Measurements from ENCODE around the gene PTPRD. TPM values are rescaled to one million over a fixed set of nuclear protein-coding genes. Genes with fewer than 3 reads are reported as not detected.

The PTPRD gene
- total RNA-seq, 4 donors from 2014 or later: 85.8 to 169 (median 135) TPM

DNA sequence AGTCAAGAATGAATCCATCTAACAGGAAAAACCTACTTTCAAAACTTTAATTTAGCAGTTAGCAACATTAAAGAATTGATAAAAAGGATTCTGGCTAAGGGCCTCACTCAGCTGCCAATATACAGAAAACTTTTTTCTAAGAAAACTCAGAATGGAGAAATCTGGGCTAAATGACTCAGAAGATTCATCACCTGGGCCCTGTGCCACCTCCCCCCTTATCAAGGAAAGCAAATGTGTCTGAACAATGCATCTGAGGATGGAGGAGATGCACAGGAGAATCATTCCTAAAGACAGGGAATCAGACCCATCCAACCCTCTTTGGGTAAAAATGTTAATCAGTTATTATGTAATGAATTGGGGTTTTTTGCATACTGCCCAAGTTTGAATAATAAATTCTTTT is 2221.2 kb downstream of the PTPRD start:
- no peak for DNase-seq
- Histone ChIP-seq H3K4me1 (no peaks in the 10 kb centered on the region), H3K36me3 (no peaks in the 10 kb centered on the region), H3K4me3 (no peak overlapping the region), H3K27me3 (no peaks in the 10 kb centered on the region), H3K27ac (no peak overlapping the region), H3K9me3 (no peaks in the 10 kb centered on the region)
- TF ChIP-seq, protein P1, sequence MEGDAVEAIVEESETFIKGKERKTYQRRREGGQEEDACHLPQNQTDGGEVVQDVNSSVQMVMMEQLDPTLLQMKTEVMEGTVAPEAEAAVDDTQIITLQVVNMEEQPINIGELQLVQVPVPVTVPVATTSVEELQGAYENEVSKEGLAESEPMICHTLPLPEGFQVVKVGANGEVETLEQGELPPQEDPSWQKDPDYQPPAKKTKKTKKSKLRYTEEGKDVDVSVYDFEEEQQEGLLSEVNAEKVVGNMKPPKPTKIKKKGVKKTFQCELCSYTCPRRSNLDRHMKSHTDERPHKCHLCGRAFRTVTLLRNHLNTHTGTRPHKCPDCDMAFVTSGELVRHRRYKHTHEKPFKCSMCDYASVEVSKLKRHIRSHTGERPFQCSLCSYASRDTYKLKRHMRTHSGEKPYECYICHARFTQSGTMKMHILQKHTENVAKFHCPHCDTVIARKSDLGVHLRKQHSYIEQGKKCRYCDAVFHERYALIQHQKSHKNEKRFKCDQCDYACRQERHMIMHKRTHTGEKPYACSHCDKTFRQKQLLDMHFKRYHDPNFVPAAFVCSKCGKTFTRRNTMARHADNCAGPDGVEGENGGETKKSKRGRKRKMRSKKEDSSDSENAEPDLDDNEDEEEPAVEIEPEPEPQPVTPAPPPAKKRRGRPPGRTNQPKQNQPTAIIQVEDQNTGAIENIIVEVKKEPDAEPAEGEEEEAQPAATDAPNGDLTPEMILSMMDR (IDR thresholded peaks at IDR 0.05): no peak
- no peak for TF ChIP-seq POLR2A (IDR thresholded peaks at IDR 0.05)

DNA sequence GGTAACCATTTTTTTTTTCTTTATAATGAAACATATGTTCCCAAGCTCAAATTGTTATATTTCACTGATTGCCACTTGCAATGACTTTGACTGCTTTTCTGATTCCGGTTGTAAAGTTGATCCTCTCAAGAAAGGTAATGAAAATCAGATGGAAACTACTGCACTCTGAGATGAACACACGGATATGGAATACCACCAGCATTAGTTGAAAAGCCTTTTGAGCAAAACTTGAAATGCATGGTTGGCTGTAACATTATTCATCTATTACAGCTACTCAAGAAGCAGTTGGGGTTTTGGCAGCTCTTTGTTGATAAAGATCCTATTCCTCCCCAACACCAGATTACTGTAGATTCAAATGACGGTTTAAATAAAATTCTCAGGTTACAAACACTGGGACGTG is 2221.7 kb downstream of the PTPRD start:
- Histone ChIP-seq H3K4me1 (no peaks in the 10 kb centered on the region), H3K4me3 (no peak overlapping the region), H3K27me3 (no peaks in the 10 kb centered on the region), H3K36me3 (no peaks in the 10 kb centered on the region), H3K9me3 (no peaks in the 10 kb centered on the region), H3K27ac (no peak overlapping the region)
- TF ChIP-seq, protein P1 (IDR thresholded peaks at IDR 0.05): no peak
- no peak for TF ChIP-seq POLR2A (IDR thresholded peaks at IDR 0.05)
- DNase-seq: no peak

DNA sequence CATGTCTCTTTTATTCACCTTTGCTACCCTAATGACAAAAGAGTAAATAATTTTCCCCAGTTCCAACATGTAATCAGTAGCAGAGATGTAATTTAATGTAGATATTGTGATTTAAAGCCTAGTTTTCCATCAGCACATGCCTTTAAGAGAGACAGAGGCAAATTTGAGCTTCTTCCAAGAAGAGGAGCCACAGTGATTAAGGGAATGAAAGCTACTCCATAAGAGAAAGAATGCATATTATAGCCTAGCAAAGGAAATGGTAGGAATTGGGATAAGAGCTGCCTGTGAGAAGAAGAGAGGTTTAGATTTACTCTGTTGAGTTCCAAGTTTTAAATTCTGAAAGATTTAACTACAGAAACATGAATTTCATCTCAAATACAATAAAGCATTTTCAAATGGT is 2222.2 kb downstream of the PTPRD start:
- H3K9me3 ChIP-seq: no peaks in the 10 kb centered on the region
- H3K27me3 ChIP-seq: no peaks in the 10 kb centered on the region
- no peaks in the 10 kb centered on the region for H3K36me3 ChIP-seq
- TF ChIP-seq POLR2A (IDR thresholded peaks at IDR 0.05): no peak
- no peak overlapping the region for H3K27ac ChIP-seq
- no peaks in the 10 kb centered on the region for H3K4me1 ChIP-seq
- DNase-seq: no peak
- no peak overlapping the region for H3K4me3 ChIP-seq

DNA sequence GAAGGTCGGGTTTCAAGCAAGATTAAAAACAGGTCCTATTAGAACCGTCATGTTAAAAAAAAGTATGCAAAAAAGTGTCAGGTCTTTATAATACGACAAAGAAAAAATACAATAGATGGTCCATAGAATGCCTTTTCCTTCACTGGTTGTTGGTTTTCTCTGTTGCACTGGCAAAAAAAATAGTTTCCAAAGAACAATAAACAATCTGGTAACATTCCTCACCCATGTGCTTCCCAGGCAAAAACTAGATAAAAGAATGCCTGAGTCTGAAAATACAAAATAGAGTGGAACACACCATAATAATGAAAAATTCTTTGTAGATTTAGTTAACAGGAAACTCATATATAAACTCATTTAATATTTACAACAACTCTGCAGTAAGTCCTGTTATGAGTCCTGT is 2223.3 kb downstream of the PTPRD start:
- Histone ChIP-seq H3K4me1 (no peaks in the 10 kb centered on the region), H3K27ac (no peak overlapping the region), H3K27me3 (no peaks in the 10 kb centered on the region), H3K36me3 (no peaks in the 10 kb centered on the region), H3K4me3 (no peak overlapping the region), H3K9me3 (no peaks in the 10 kb centered on the region)
- DNase-seq: no peak
- TF ChIP-seq POLR2A (IDR thresholded peaks at IDR 0.05): no peak
- TF ChIP-seq, protein P1 (IDR thresholded peaks at IDR 0.05): no peak

DNA sequence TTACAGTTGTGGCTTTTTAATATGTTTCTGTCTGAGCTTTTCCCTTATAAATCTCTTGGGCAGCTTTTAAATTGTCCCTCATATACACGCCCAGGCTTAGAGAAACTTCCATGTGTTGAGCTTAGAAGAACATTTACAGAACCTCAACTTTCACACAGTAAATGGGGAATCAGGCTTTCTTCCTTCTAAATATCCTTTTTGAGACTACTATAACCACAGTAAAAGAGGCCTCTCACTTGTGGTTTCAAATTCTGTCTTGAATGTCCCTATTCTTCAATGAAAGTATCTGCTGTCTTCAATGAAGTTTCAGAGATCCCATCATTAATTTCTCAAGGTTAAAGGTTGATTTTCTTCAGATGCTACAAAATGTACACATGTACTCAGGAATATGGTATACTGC is 2224.7 kb downstream of the PTPRD start:
- no peak for DNase-seq
- Histone ChIP-seq H3K36me3 (no peaks in the 10 kb centered on the region), H3K9me3 (no peaks in the 10 kb centered on the region), H3K4me3 (no peak overlapping the region), H3K27me3 (no peaks in the 10 kb centered on the region), H3K27ac (no peak overlapping the region), H3K4me1 (no peaks in the 10 kb centered on the region)
- no peak for TF ChIP-seq POLR2A (IDR thresholded peaks at IDR 0.05)
- TF ChIP-seq, protein P1 (IDR thresholded peaks at IDR 0.05): no peak

DNA sequence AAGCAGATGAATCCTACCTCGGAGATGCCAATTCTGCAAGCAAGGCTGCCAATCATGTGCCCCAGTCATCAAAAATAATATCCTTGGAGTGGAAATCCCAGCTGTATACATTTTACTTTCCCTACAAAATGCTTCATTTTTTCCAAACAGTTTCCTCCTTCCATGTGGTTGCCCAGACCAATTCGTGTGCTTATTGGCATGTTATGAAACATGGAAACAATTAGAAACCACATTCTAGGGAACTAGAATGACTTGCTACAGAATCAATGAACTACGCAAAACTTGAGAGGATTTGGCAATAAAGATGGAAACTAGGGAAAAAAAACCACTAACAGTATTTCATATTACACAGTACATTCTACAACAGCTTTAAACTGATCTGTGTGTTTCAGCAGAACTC is 2228.7 kb downstream of the PTPRD start:
- Histone ChIP-seq H3K9me3 (no peaks in the 10 kb centered on the region), H3K27ac (no peak overlapping the region), H3K4me3 (no peak overlapping the region), H3K27me3 (no peaks in the 10 kb centered on the region), H3K4me1 (no peaks in the 10 kb centered on the region), H3K36me3 (no peaks in the 10 kb centered on the region)
- DNase-seq: no peak
- TF ChIP-seq, protein P1 (IDR thresholded peaks at IDR 0.05): no peak
- no peak for TF ChIP-seq POLR2A (IDR thresholded peaks at IDR 0.05)

Measured in Peyer's patch (tissue), 4 donors.